HEK293 (cell line): ENCODE data around the gene ZFYVE1.

Experiments
- CTCF ChIA-PET: fragments of 350-600 bp; formaldehyde crosslinking; extraction: SDS; loops from one replicate; lab custom pipeline; 2021; ENCODE audit warnings: antibody characterized with exemption; lab: Yijun Ruan, JAX
- POLR2A ChIA-PET: fragments of 300-600 bp; formaldehyde crosslinking; extraction: SDS; loops from one replicate; lab custom pipeline; 2020; ENCODE audit warnings: antibody characterized with exemption, inconsistent platforms; lab: Yijun Ruan, JAX
- H3K27ac ChIP-seq: fragments of 200-500 bp; sonication (Bioruptor generic); 2 replicates; pipeline ENCODE4 v1.5.1; 2014; ENCODE audit warnings: low read depth, low read length, control low read depth, inconsistent platforms; ENCODE audit errors: extremely low read depth
- H3K36me3 ChIP-seq, 2 experiments: fragments of 200-500 bp in 1 of 2; sonication (Bioruptor generic) in 1 of 2; 1 replicate in 1 of 2; 2 replicates in 1 of 2; pipeline ENCODE4 v1.5.1; 2014 to 2017; ENCODE audit warnings: inconsistent platforms in 2 of 2, low read length in 2 of 2; ENCODE audit not compliant: control insufficient read depth in 2 of 2, insufficient read depth in 1 of 2
- H3K4me1 ChIP-seq: fragments of 200-500 bp; sonication (Bioruptor generic); 2 replicates; pipeline ENCODE4 v1.5.1; 2014; ENCODE audit warnings: mild to moderate bottlenecking, low read length, inconsistent platforms; ENCODE audit not compliant: control insufficient read depth, insufficient read depth
- H3K4me3 ChIP-seq: 2 replicates; pipeline ENCODE4 v1.5.1; 2011; ENCODE audit warnings: low read depth, mild to moderate bottlenecking, control low read depth, low read length, moderate library complexity
- H3K9me3 ChIP-seq: fragments of 200-500 bp; sonication (Bioruptor generic); 2 replicates; pipeline ENCODE4 v1.5.1; 2014; ENCODE audit warnings: low read depth, low read length, inconsistent platforms; ENCODE audit not compliant: control insufficient read depth, insufficient read depth
- GFI1B ChIP-seq: fragments of 450-650 bp; formaldehyde crosslinking; IDR thresholded peaks from 2 replicates; pipeline ENCODE4 v1.5.1; 2016; ENCODE audit warnings: missing biosample characterization, missing genetic modification characterization
- HOXD13 ChIP-seq: sonication (generic); formaldehyde crosslinking; IDR thresholded peaks from 2 replicates; pipeline ENCODE4 v1.8.0; 2022; ENCODE audit warnings: missing genetic modification reagents, borderline replicate concordance
- MYNN ChIP-seq: fragments of 450-650 bp; formaldehyde crosslinking; IDR thresholded peaks from 2 replicates; pipeline ENCODE4 v1.5.1; 2016; ENCODE audit warnings: missing biosample characterization, missing genetic modification characterization, borderline replicate concordance
- PRDM1 ChIP-seq: fragments of 450-650 bp; formaldehyde crosslinking; IDR thresholded peaks from 2 replicates; pipeline ENCODE4; 2016; ENCODE audit warnings: missing biosample characterization, missing genetic modification characterization
- TRIM28 ChIP-seq: IDR thresholded peaks from 2 replicates; pipeline ENCODE4 v1.6.1; 2011; ENCODE audit warnings: low read length, control low read depth, borderline replicate concordance
- ZBTB21 ChIP-seq: fragments of 450-650 bp; formaldehyde crosslinking; IDR thresholded peaks from 2 replicates; pipeline ENCODE4 v1.5.1; 2017; ENCODE audit warnings: missing biosample characterization, missing genetic modification characterization
- ZBTB6 ChIP-seq: fragments of 450-650 bp; formaldehyde crosslinking; IDR thresholded peaks from 2 replicates; pipeline ENCODE4 v1.5.1; 2017; ENCODE audit warnings: missing biosample characterization, missing genetic modification characterization
- ZFP41 ChIP-seq: fragments of 450-650 bp; formaldehyde crosslinking; IDR thresholded peaks from 2 replicates; pipeline ENCODE4 v1.5.1; 2016; ENCODE audit warnings: missing biosample characterization, missing genetic modification characterization, borderline replicate concordance
- ZNF133 ChIP-seq: fragments of 450-650 bp; formaldehyde crosslinking; IDR thresholded peaks from 2 replicates; pipeline ENCODE4 v1.5.1; 2016; ENCODE audit warnings: missing biosample characterization, missing genetic modification characterization
- ZNF169 ChIP-seq: fragments of 450-650 bp; formaldehyde crosslinking; IDR thresholded peaks from 2 replicates; pipeline ENCODE4 v1.5.1; 2016; ENCODE audit warnings: missing biosample characterization, missing genetic modification characterization
- ZNF302 ChIP-seq: fragments of 450-650 bp; formaldehyde crosslinking; IDR thresholded peaks from 2 replicates; pipeline ENCODE4 v1.5.1; 2016; ENCODE audit warnings: missing biosample characterization, missing genetic modification characterization, low read depth
- ZNF341 ChIP-seq: fragments of 450-650 bp; formaldehyde crosslinking; IDR thresholded peaks from 2 replicates; pipeline ENCODE4; 2016; ENCODE audit warnings: low read depth, missing biosample characterization, missing genetic modification characterization
- ZNF404 ChIP-seq: fragments of 450-650 bp; formaldehyde crosslinking; IDR thresholded peaks from 2 replicates; pipeline ENCODE4 v1.5.1; 2017; ENCODE audit warnings: missing biosample characterization, missing genetic modification characterization
- ZNF433 ChIP-seq: fragments of 450-650 bp; formaldehyde crosslinking; IDR thresholded peaks from 2 replicates; pipeline ENCODE4 v1.5.1; 2016; ENCODE audit warnings: missing biosample characterization, missing genetic modification characterization, low read depth
- ZNF658 ChIP-seq: fragments of 450-650 bp; formaldehyde crosslinking; IDR thresholded peaks from 2 replicates; pipeline ENCODE4; 2016; ENCODE audit warnings: missing biosample characterization, missing genetic modification characterization
- TF ChIP-seq, protein P1 (sequence below): fragments of 450-650 bp; formaldehyde crosslinking; IDR thresholded peaks from 2 replicates; pipeline ENCODE4 v1.5.1; 2016; ENCODE audit warnings: missing biosample characterization, missing genetic modification characterization
- TF ChIP-seq, protein P2 (sequence below): fragments of 450-650 bp; formaldehyde crosslinking; IDR thresholded peaks from 2 replicates; pipeline ENCODE4 v1.5.1; 2016; ENCODE audit warnings: missing biosample characterization, missing genetic modification characterization

Gene ZFYVE1

DNA sequence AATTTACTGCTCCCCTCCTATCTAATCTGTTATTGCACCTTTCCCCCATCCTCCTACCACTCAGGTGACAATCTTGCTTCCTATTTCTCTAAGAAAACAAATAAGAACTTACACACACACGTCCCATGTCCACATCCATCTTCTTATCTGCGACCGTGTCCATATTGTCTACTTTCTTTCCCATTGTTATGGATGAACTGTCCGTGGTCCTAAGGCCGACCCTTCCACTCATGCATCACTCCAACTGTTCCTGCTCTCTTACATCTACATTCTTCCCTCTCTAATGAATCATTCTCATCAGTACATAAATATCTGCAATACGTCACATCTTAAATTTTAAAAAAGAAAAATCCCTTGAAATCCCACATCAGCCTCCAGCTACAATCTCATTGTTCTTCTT lies 30.0 kb downstream of the ZFYVE1 start:
- no peaks in the 10 kb centered on the region for H3K4me1 ChIP-seq
- H3K9me3 ChIP-seq: no peaks in the 10 kb centered on the region
- no peak overlapping the region for H3K4me3 ChIP-seq
- TF ChIP-seq, protein P1, sequence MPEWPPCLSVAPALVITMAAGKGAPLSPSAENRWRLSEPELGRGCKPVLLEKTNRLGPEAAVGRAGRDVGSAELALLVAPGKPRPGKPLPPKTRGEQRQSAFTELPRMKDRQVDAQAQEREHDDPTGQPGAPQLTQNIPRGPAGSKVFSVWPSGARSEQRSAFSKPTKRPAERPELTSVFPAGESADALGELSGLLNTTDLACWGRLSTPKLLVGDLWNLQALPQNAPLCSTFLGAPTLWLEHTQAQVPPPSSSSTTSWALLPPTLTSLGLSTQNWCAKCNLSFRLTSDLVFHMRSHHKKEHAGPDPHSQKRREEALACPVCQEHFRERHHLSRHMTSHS: no peak
- TF ChIP-seq, protein P2, sequence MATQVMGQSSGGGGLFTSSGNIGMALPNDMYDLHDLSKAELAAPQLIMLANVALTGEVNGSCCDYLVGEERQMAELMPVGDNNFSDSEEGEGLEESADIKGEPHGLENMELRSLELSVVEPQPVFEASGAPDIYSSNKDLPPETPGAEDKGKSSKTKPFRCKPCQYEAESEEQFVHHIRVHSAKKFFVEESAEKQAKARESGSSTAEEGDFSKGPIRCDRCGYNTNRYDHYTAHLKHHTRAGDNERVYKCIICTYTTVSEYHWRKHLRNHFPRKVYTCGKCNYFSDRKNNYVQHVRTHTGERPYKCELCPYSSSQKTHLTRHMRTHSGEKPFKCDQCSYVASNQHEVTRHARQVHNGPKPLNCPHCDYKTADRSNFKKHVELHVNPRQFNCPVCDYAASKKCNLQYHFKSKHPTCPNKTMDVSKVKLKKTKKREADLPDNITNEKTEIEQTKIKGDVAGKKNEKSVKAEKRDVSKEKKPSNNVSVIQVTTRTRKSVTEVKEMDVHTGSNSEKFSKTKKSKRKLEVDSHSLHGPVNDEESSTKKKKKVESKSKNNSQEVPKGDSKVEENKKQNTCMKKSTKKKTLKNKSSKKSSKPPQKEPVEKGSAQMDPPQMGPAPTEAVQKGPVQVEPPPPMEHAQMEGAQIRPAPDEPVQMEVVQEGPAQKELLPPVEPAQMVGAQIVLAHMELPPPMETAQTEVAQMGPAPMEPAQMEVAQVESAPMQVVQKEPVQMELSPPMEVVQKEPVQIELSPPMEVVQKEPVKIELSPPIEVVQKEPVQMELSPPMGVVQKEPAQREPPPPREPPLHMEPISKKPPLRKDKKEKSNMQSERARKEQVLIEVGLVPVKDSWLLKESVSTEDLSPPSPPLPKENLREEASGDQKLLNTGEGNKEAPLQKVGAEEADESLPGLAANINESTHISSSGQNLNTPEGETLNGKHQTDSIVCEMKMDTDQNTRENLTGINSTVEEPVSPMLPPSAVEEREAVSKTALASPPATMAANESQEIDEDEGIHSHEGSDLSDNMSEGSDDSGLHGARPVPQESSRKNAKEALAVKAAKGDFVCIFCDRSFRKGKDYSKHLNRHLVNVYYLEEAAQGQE (tag by site-specific recombination): peak; percentile 84
- no peak for TF ChIP-seq ZNF404 (tag by site-specific recombination)
- H3K27ac ChIP-seq: no peak overlapping the region
- H3K36me3 ChIP-seq: peaks cover 7 to 44% of the 10 kb centered on the region in 2 experiments; a peak in 2 of 3 replicates
- ChIA-PET POLR2A (interaction anchor here (1.4 kb wide), 1 partner anchor 30 kb away, joined by 3 read pairs; the partner anchor contains the start of gene ZFYVE1), CTCF (interaction anchor here (0.5 to 0.7 kb wide), 2 partner anchors 28 to 129 kb away, joined by 3 to 4 read pairs; no protein-coding TSS in a partner anchor)

GRCh38 chr14:72990171-72990570 lies 36.7 kb downstream of the ZFYVE1 start:
- Histone ChIP-seq H3K4me1 (no peaks in the 10 kb centered on the region), H3K36me3 (peaks cover 0 to 34% of the 10 kb centered on the region in 2 experiments; a peak in 2 of 3 replicates), H3K27ac (no peak overlapping the region), H3K4me3 (no peak overlapping the region), H3K9me3 (no peaks in the 10 kb centered on the region)
- CTCF ChIA-PET: no interaction called here
- TF ChIP-seq ZNF658 (tag by site-specific recombination) (no peak), ZBTB21 (no peak), ZFP41 (tag by site-specific recombination) (no peak), ZNF302 (tag by site-specific recombination) (no peak), TRIM28 (no peak)
- POLR2A ChIA-PET: interaction anchor here (0.7 kb wide), 1 partner anchor 34 kb away, joined by 3 read pairs; no protein-coding TSS in a partner anchor

GRCh38 chr14:72986857-72987256 lies 40.0 kb downstream of the ZFYVE1 start:
- POLR2A ChIA-PET: interaction anchor here (1.4 kb wide), 1 partner anchor 40 kb away, joined by 3 read pairs; the partner anchor contains the start of gene ZFYVE1
- TF ChIP-seq ZNF169 (tag by site-specific recombination): no peak
- no peak for TF ChIP-seq GFI1B (tag by site-specific recombination)
- TF ChIP-seq ZNF133: no peak
- TF ChIP-seq ZBTB6 (tag by site-specific recombination): no peak
- TF ChIP-seq PRDM1 (tag by site-specific recombination): no peak
- no peak for TF ChIP-seq HOXD13 (CRISPR knock-in tag)
- no peak for TF ChIP-seq MYNN (tag by site-specific recombination)
- TF ChIP-seq ZNF341 (tag by site-specific recombination): no peak
- TF ChIP-seq ZNF433 (tag by site-specific recombination): no peak
- TF ChIP-seq, all 188 proteins: peak for 0
- CTCF ChIA-PET: no interaction called here
- H3K4me1 ChIP-seq: no peaks in the 10 kb centered on the region
- peaks cover 0 to 34% of the 10 kb centered on the region in 2 experiments; a peak in 2 of 3 replicates for H3K36me3 ChIP-seq
- no peak overlapping the region for H3K27ac ChIP-seq
- H3K4me3 ChIP-seq: no peak overlapping the region
- H3K9me3 ChIP-seq: no peaks in the 10 kb centered on the region
